HCT116 (cell line): ENCODE measurements around the gene CHRNB1. TPM values are rescaled to one million over a fixed set of nuclear protein-coding genes. Genes with fewer than 3 reads are reported as not detected.

ENCODE experiments used
- ATAC-seq: fragments of 200-7000 bp; cut with Tn5 transposase; 2 replicates; pipeline ENCODE4 v1.9.1; 2020; ENCODE audit warnings: mild to moderate bottlenecking, moderate library complexity
- BruUV-seq: library from RNA; stranded (reverse); fragments of 400-500 nt; replicated peaks from 2 replicates; lab custom pipeline; 2021; lab: Mats Ljungman, UMichigan
- CTCF ChIA-PET: fragments of 300-600 bp; sonication (Branson Sonifier 250); formaldehyde crosslinking; loops from one replicate; lab custom pipeline; 2021; ENCODE audit warnings: antibody characterized with exemption; lab: Charles Lee
- POLR2A ChIA-PET: fragments of 300-600, 350-600 bp; sonication (Branson Sonifier 250); formaldehyde crosslinking; loops from one replicate; lab custom pipeline; 2021; ENCODE audit warnings: antibody characterized with exemption; lab: Charles Lee
- RAD21 ChIA-PET, 2 experiments: fragments of 300-600 bp; sonication (Branson Sonifier 250); formaldehyde crosslinking; loops; one replicate each; lab custom pipeline; 2023; ENCODE audit warnings: low total read pairs in 2 of 2; ENCODE audit not compliant: uncharacterized antibody in 2 of 2, unreplicated experiment in 2 of 2, low non-redundant PET in 1 of 2; lab: Charles Lee
- DNase-seq: peaks from one replicate; pipeline ENCODE4 v3.0.0-alpha.2; 2010; ENCODE audit warnings: low read depth, low spot score
- H2AFZ ChIP-seq: fragments of 200-600 bp; shearing (Covaris generic), sonication (generic); 2 replicates; pipeline ENCODE4 v1.6.1; 2017; ENCODE audit warnings: low read depth, mixed run types, mixed read lengths, antibody characterized with exemption, low read length; ENCODE audit not compliant: poor library complexity, severe bottlenecking
- H3K27ac ChIP-seq: 2 replicates; pipeline ENCODE4 v1.5.1; 2012; ENCODE audit warnings: low read depth, low read length
- H3K27me3 ChIP-seq: fragments of 200-600 bp; sonication (generic); 2 replicates; pipeline ENCODE4 v1.6.1; 2016; ENCODE audit warnings: mixed run types, low read length, mixed read lengths; ENCODE audit not compliant: insufficient read depth
- H3K36me3 ChIP-seq, 2 experiments: fragments of 200-500 bp in 1 of 2; fragments of 200-600 bp in 1 of 2; sonication (Bioruptor generic) in 1 of 2; sonication (generic) in 1 of 2; 2 replicates each; pipeline versions ENCODE4 v1.5.1 to v1.6.1; 2014 to 2016; ENCODE audit warnings: low read length in 2 of 2, inconsistent platforms in 1 of 2, mixed read lengths in 1 of 2, mixed run types in 1 of 2; ENCODE audit not compliant: insufficient read depth in 2 of 2, control insufficient read depth in 1 of 2
- H3K4me1 ChIP-seq, 2 experiments: fragments of 200-600 bp in 1 of 2; sonication (generic) in 1 of 2; 2 replicates each; pipeline versions ENCODE4 v1.5.1 to v1.6.1; 2012 to 2017; ENCODE audit warnings: low read length in 2 of 2, inconsistent platforms in 1 of 2, mild to moderate bottlenecking in 1 of 2, mixed read lengths in 1 of 2, mixed run types in 1 of 2, moderate library complexity in 1 of 2; ENCODE audit not compliant: insufficient read depth in 2 of 2, control insufficient read depth in 1 of 2
- H3K4me2 ChIP-seq: fragments of 200-600 bp; sonication (generic); 2 replicates; pipeline ENCODE4 v1.6.1; 2017; ENCODE audit warnings: mixed run types, low read length, mixed read lengths
- H3K4me3 ChIP-seq, 2 experiments: fragments of 200-600 bp in 1 of 2; sonication (generic) in 1 of 2; replicated peaks in 1 of 2; 2 replicates each; pipeline ENCODE4 v1.5.1; 2011 to 2016; ENCODE audit warnings: low read length in 2 of 2, control low read depth in 1 of 2, low read depth in 1 of 2, mild to moderate bottlenecking in 1 of 2, mixed read lengths in 1 of 2, mixed run types in 1 of 2
- H3K79me2 ChIP-seq: fragments of 200-600 bp; sonication (generic); 2 replicates; pipeline ENCODE4 v1.6.1; 2017; ENCODE audit warnings: mild to moderate bottlenecking, mixed run types, low read length, moderate library complexity, mixed read lengths; ENCODE audit not compliant: insufficient read depth
- H3K9ac ChIP-seq: fragments of 200-600 bp; sonication (generic); 2 replicates; pipeline ENCODE4 v1.6.1; 2016; ENCODE audit warnings: low read length, mixed read lengths
- H3K9me2 ChIP-seq: fragments of 200-600 bp; sonication (generic), shearing (Covaris generic); 2 replicates; pipeline ENCODE4 v1.6.1; 2017; ENCODE audit warnings: mixed run types, mild to moderate bottlenecking, moderate library complexity; ENCODE audit not compliant: insufficient read depth
- H3K9me3 ChIP-seq, 2 experiments: fragments of 200-500 bp in 1 of 2; fragments of 200-600 bp in 1 of 2; sonication (Bioruptor generic) in 1 of 2; sonication (generic) in 1 of 2; 2 replicates each; pipeline ENCODE4 v1.6.1; 2014 to 2017; ENCODE audit warnings: low read length in 2 of 2, mixed read lengths in 2 of 2, inconsistent platforms in 1 of 2, low read depth in 1 of 2, mild to moderate bottlenecking in 1 of 2, mixed run types in 1 of 2, moderate library complexity in 1 of 2; ENCODE audit not compliant: control insufficient read depth in 1 of 2, insufficient read depth in 1 of 2
- H4K20me1 ChIP-seq: fragments of 200-600 bp; sonication (generic), shearing (Covaris generic); 2 replicates; pipeline ENCODE4 v1.6.1; 2017; ENCODE audit warnings: mixed run types, mild to moderate bottlenecking, moderate library complexity; ENCODE audit not compliant: insufficient read depth
- CEBPB ChIP-seq: IDR thresholded peaks from 2 replicates; pipeline ENCODE4 v1.6.1; 2012; ENCODE audit warnings: low read depth
- EGR1 ChIP-seq: IDR thresholded peaks from 2 replicates; pipeline ENCODE4 v1.6.1; 2012; ENCODE audit warnings: low read depth
- ELF1 ChIP-seq: IDR thresholded peaks from 2 replicates; pipeline ENCODE4 v1.6.1; 2012; ENCODE audit warnings: low read depth, borderline replicate concordance
- EZH2 ChIP-seq: fragments of 200-600 bp; sonication (generic); IDR thresholded peaks from 2 replicates; pipeline ENCODE4 v1.6.1; 2017; ENCODE audit warnings: antibody characterized with exemption, mixed run types
- EZH2phosphoT487 ChIP-seq: fragments of 200-600 bp; IDR thresholded peaks from 2 replicates; pipeline ENCODE4 v1.6.1; 2018; ENCODE audit warnings: antibody characterized with exemption, borderline replicate concordance
- FOSL1 ChIP-seq: IDR thresholded peaks from 2 replicates; pipeline ENCODE4 v1.6.1; 2012; ENCODE audit warnings: low read depth
- JUND ChIP-seq: IDR thresholded peaks from 2 replicates; pipeline ENCODE4 v1.6.1; 2012
- RAD21 ChIP-seq: IDR thresholded peaks from 2 replicates; pipeline ENCODE4 v1.6.1; 2012; ENCODE audit warnings: low read depth, mild to moderate bottlenecking
- SP1 ChIP-seq: IDR thresholded peaks from 2 replicates; pipeline ENCODE4 v1.6.1; 2012; ENCODE audit warnings: low read depth
- SRF ChIP-seq: IDR thresholded peaks from 2 replicates; pipeline ENCODE4 v1.6.1; 2012; ENCODE audit warnings: low read depth
- TCF7L2 ChIP-seq: IDR thresholded peaks from 2 replicates; pipeline ENCODE4 v1.7.0; 2011; ENCODE audit warnings: borderline replicate concordance, inconsistent platforms; ENCODE audit not compliant: insufficient read depth, insufficient read length; ENCODE audit errors: extremely low read depth
- YY1 ChIP-seq: IDR thresholded peaks from 2 replicates; pipeline ENCODE4 v1.6.1; 2011; ENCODE audit warnings: low read length, low read depth, moderate library complexity, mild to moderate bottlenecking; ENCODE audit not compliant: insufficient replicate concordance; ENCODE audit errors: extremely low read depth
- intact Hi-C: fragments of 100-400 bp; cut with micrococcal nuclease; formaldehyde crosslinking; loops from 2 replicates; pipeline ENCODE4 v1.10.0; 2022
- total RNA-seq: library from RNA; stranded (reverse); gene quantifications from one replicate; pipeline ENCODE4 v1.2.1, GENCODE V29; 2021; ENCODE audit not compliant: unreplicated experiment
- TF ChIP-seq, protein P1 (sequence below), 3 experiments: fragments of 200-600 bp in 1 of 3; sonication (generic) in 1 of 3; IDR thresholded peaks in 2 of 3; conservative IDR thresholded peaks in 1 of 3; 2 replicates each; pipeline ENCODE4 v1.5.1; 2012 to 2017; ENCODE audit warnings: low read depth in 2 of 3, low read length in 2 of 3, antibody characterized with exemption in 1 of 3, borderline replicate concordance in 1 of 3, control low read depth in 1 of 3, mild to moderate bottlenecking in 1 of 3, mixed read lengths in 1 of 3, mixed run types in 1 of 3, moderate library complexity in 1 of 3; ENCODE audit not compliant: insufficient read depth in 1 of 3

CHRNB1 gene
- total RNA-seq, 1 experiment from 2014 or later = 10.4 TPM

DNA sequence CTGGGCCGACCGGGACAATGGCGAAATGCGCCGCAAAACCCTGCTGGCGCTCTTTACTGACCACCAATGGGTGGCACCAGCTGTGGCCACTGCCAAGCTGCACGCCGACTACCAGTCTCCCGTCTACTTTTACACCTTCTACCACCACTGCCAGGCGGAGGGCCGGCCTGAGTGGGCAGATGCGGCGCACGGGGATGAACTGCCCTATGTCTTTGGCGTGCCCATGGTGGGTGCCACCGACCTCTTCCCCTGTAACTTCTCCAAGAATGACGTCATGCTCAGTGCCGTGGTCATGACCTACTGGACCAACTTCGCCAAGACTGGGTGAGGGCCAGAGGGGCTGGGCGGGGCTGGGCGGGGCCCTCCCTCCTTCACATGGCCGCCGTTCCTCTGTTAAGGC, 29.1 kb upstream of the CHRNB1 start (continued):
- TF ChIP-seq FOSL1 (no peak), ELF1 (no peak), TCF7L2 (no peak), JUND (no peak), RAD21 (no peak), EZH2phosphoT487 (no peak), EGR1 (no peak)

DNA sequence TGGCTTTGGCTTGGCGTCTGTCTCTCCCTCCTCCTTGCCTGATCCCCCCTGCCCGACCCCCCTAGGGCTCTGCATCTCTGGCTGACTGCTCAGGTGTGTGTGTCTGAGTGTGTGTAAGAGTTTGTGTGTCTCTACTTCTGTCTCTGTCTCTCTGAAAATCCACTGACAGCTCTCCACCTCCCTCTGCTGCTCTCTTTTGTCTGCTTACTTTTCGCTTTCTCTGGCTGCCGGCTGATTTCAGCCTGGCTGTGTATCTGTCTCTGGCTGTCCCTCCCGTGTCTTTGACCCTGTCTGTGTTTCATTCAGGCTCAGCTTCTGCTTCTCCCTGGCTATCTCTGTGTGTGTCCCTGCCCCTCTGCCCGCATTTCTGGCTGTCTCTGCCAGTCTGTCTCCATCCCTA, 28.5 kb upstream of the CHRNB1 start:
- H3K27me3 ChIP-seq = no peaks in the 10 kb centered on the region
- ChIA-PET RAD21 (no interaction called here), CTCF (no interaction called here), POLR2A (no interaction called here)
- H4K20me1 ChIP-seq = no peaks in the 10 kb centered on the region
- no peaks in the 10 kb centered on the region for H3K9me2 ChIP-seq
- H3K4me3 ChIP-seq = no peak overlapping the region
- H3K27ac ChIP-seq = no peak overlapping the region
- DNase-seq (no peak), ATAC-seq (no peak)
- peaks cover 0 to 3% of the 10 kb centered on the region in 2 experiments; a peak in 1 of 4 replicates for H3K36me3 ChIP-seq
- no peak for TF ChIP-seq SP1
- no peak for TF ChIP-seq FOSL1
- no peak for TF ChIP-seq EGR1
- TF ChIP-seq CEBPB = no peak
- TF ChIP-seq, protein P1, sequence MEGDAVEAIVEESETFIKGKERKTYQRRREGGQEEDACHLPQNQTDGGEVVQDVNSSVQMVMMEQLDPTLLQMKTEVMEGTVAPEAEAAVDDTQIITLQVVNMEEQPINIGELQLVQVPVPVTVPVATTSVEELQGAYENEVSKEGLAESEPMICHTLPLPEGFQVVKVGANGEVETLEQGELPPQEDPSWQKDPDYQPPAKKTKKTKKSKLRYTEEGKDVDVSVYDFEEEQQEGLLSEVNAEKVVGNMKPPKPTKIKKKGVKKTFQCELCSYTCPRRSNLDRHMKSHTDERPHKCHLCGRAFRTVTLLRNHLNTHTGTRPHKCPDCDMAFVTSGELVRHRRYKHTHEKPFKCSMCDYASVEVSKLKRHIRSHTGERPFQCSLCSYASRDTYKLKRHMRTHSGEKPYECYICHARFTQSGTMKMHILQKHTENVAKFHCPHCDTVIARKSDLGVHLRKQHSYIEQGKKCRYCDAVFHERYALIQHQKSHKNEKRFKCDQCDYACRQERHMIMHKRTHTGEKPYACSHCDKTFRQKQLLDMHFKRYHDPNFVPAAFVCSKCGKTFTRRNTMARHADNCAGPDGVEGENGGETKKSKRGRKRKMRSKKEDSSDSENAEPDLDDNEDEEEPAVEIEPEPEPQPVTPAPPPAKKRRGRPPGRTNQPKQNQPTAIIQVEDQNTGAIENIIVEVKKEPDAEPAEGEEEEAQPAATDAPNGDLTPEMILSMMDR (IDR thresholded peaks at IDR 0.05 in 2 of 3, conservative IDR thresholded peaks at IDR 0.05 in 1 of 3; ENCODE audit: borderline replicate concordance in 1 of 3, insufficient read depth in 1 of 3, low read depth in 2 of 3, low read length in 2 of 3) = no peak
- TF ChIP-seq TCF7L2 = no peak
- TF ChIP-seq EZH2phosphoT487 = no peak
- no peak for TF ChIP-seq SRF
- TF ChIP-seq YY1 = no peak
- TF ChIP-seq RAD21 = no peak; the same call in 1 of the 2 replicates
- TF ChIP-seq JUND = no peak
- no peak for TF ChIP-seq EZH2
- TF ChIP-seq ELF1 = no peak
- H3K79me2 ChIP-seq = no peaks in the 10 kb centered on the region
- no peak overlapping the region for H3K9ac ChIP-seq
- peaks cover 0 to 3% of the 10 kb centered on the region in 2 experiments; a peak in 1 of 4 replicates for H3K4me1 ChIP-seq
- no peak overlapping the region for H3K4me2 ChIP-seq
- H3K9me3 ChIP-seq = no peaks in the 10 kb centered on the region
- no peak overlapping the region for H2AFZ ChIP-seq
- no TSS peak for BruUV-seq
- intact Hi-C loops = no loop called here
